NCI-H2171 (cell line): ENCODE results near the gene F10.
"Not testable (repeated sequence)": the region's sequence is repeated elsewhere in the genome, so short reads cannot be mapped to it uniquely, and the experiment has no call there.

Source experiments
- DNase-seq: peaks from one replicate; lab custom pipeline; 2025; lab: John Stamatoyannopoulos, UW

F10 gene

DNA sequence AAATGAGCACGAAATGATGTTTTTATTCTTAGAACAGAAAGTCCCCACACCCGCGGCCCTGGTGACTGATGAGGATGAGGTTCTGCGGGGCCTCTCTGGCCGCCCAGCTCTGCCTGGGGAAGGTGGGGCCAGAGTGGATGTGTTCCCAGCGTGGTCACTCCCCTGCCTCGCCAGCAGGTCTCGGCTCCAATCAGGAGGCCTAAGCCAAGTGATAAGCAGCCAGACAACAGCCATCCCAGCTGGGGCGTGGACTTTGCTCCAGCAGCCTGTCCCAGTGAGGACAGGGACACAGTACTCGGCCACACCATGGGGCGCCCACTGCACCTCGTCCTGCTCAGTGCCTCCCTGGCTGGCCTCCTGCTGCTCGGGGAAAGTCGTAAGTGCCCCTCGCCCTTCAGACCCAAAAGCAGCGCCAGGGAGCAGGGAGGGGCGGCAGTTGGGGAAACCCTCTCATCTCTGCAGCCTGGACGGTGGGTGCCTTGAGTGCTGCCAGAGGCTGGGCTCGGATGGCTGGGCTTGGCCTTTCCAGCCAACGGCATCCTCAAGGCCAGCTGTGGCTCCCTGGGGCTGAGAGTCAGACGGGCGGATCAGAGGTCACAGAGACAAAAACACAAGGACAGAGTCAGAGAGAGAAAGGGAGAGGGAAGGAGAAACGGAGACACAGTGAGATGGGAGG lies at the start of gene F10:
Gene F10 (plus strand): TSS at position 250 of the 676 bp plus-strand sequence. CDS start 57 bp downstream, at position 307.
- no peak for DNase-seq

DNA sequence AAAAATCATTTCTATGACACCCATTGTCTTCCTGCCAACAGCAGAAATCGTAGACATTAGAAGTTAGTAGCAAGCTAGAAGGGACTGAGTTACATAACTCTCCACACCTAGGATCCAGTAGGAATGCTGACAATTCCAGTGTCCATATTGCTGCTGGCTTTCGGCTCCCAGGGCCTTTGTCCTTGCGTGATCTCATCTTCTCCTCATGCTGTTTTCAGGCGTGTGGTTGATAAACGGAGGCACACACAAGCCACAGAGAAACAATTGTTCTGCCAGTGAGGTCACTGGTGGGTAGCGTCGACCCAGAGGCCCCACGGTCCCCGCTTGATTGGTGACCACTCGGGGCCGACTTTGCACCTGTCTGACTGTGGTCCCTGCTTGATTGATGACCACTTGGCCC lies 48.7 kb upstream of the F10 start:
- no peak for DNase-seq

DNA sequence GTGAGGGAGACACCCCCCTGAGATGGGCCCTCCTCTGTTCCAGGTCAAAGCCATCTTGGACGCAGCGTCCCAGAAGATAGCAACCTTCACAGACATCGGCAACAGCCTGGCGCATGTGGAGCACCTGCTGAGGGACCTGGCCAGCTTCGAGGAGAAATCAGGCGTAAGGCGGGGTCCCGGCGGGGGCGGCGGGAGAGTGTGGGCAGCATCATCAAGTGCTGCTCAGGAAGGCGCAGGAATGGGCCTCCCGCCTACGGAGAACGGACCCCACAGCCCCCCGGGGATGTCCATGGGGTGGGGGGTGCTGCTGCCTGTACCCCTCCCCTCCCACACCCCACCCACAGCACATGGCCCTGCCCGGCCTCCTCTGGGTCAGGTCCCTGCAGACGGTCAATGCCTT lies 48.2 kb upstream of the F10 start:
- DNase-seq, result no peak

DNA sequence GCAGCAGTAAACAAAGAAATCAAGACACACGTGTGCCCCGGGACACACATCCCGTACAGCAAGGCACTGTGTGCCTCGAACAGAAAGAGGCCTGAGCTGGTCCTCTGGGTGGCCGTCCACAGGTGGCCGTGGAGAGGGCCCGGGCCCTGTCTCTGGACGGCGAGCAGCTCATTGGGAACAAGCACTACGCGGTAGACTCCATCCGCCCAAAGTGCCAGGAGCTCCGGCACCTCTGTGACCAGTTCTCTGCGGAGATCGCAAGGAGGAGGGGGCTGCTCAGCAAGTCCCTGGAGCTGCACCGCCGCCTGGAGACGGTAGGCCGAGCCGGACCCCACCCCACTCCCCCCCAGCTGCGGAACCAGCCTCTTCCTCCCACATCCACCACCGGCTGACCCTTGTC lies 47.7 kb upstream of the F10 start:
- no peak for DNase-seq

DNA sequence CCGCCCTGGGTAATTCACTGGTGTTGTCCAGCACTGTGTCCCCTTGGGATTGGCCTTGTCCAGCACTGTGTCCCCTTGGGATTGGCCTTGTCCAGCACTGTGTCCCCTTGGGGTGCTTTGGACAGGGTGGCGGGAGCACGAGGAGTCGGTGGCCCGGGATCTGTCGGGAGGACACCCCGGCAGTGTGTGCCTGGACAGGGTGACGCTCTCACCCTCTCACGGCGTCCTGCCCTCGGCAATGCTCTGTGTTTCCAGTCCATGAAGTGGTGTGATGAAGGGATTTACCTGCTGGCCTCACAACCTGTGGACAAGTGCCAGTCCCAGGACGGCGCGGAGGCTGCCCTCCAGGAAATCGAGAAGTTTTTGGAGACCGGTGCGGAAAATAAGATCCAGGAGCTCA lies 46.9 kb upstream of the F10 start:
- no peak for DNase-seq

DNA sequence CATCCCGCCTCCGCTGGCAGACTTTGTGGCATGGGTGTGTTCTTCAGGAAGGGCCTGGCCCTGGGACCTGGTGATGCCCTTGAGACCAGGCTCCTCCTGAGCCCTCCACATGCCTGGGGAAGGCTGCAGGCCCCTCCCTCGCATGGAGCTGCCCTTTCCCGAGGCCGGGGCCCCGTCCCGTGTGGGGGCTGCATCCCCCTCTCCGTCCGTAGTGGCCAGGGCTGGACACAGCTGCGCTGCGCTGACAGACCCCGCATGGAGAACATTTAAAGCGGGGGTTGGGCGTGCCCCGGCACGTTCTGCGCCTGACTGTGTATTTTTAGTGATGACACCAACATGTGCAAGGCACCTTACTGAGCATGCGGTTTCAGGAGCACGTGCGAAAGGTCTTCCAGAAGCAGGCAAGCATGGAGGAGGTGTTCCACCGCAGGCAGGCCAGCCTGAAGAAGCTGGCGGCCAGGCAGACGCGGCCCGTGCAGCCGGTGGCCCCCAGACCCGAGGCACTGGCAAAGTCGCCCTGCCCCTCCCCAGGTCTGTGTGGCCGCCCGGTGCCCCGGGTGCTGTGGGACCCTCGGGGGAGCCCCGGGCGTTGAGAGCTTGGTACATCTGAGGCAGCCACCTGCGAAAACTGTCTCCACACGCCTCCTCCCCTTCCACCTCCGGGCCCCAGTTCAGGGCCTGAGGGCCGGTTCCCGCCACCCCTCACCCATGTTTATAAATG lies 45.8 kb upstream of the F10 start:
- DNase-seq, result no peak

DNA sequence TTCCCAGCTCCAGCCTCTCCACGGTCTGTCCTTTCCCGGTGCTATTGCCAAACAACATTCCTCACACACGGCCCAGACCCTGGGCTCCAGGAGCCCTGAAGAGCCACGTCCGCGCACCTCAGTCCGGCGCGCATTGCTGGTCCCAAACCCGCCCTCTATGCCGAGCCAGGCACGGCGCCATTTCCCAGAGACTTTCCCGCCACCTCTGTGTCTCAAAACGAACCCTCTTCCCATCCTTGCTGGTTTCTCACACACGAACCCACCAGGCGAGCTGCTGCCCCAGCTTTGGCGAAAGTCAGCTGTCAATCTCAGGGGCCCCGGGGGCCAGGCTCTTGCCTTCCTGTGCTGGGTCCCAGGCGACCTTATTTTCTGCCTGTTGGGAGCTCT lies 45.0 kb upstream of the F10 start:
- DNase-seq, result no peak

DNA sequence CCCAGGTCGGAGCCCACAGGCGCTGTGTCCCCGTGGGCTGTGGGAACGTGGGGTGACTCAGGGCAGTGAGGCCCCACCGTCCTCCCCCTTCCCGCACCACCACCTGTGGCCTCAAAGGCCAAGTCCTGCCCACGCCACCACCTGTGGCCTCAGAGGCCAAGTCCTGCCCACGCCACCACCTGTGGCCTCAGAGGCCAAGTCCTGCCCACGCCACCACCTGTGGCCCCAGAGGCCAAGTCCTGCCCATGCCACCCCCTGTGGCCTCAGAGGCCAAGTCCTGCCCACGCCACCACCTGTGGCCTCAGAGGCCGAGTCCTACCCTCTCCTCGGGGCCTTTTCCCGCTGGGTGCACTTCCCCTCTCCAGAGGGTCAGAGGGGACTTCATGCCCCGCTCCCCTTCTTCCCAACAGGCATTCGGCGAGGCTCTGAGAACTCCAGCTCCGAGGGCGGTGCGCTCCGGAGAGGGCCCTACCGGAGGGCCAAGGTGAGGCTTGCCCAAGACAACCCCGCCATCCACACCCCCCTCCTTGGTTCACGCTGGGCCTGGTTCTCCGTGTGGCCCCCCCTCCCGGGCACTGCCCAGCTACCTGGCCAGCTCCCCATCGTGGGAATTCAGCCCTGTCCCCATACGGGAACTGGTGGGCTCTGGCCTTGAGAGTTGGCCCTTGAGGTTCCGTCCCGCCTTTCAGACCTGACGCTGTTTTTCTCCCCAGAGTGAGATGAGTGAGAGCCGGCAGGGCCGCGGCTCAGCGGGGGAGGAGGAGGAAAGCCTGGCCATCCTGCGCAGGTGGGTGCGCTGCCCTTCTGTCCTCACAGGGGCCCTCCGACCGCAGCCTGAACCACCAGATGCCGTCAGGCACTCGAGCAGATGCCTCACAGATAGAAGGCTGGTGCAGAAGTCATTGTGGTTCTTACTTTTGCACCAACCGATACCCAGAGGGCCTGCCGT lies 44.4 kb upstream of the F10 start:
- no peak for DNase-seq

DNA sequence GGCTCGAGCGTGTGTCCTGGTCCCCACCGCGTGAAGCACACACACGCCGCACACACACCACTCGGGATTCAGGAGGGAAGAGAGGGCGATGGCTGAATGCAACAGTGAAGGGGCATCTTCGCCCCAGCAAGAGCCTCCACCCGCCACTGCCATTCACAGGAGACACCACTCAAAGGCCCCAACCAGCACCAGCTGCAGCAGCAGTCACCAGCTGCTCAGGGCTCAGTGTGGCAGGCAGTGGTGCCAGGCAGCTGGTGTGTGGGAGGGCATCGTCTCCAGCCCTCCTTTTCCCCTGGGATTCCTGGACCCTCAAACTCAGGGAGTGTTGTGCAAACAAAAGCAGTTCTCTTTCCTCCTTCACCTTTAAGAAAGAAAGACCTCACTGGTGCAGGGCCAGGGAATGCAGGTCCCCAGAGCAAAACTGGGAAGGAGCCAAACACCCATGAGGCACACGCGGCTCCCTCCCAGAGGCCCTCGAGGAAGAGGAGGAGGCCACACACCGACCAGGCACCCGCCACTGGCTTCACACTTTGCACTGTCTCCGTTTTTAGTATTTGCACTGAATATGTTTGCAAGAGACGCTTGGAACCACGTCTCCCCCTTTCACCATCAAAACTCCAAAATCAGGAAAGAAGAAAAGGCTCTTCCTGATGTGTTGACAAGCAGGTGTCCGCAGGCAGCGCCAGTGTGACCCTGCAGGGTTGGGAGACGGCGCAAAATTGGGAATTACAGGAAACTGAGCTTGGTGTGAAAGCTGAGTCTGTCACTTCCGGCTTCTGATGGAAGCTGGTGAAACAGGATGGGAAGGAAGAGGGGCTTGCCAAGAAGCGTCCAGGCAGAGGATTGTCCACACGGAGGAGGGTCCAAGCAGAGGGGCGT lies 43.5 kb upstream of the F10 start:
- peak; percentile 32 for DNase-seq

DNA sequence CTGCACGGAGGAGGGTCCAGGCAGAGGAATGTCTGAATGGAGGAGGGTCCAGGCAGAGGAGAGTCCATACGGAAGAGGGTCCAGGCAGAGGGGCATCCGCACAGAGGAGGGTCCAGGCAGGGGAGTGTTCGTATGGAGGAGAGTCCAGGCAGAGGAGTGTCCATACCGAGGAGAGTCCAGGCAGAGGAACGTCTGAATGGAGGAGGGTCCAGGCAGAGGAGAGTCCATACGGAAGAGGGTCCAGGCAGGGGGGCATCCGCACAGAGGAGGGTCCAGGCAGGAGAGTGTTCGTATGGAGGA lies 42.9 kb upstream of the F10 start:
- not testable (repeated sequence) for DNase-seq

DNA sequence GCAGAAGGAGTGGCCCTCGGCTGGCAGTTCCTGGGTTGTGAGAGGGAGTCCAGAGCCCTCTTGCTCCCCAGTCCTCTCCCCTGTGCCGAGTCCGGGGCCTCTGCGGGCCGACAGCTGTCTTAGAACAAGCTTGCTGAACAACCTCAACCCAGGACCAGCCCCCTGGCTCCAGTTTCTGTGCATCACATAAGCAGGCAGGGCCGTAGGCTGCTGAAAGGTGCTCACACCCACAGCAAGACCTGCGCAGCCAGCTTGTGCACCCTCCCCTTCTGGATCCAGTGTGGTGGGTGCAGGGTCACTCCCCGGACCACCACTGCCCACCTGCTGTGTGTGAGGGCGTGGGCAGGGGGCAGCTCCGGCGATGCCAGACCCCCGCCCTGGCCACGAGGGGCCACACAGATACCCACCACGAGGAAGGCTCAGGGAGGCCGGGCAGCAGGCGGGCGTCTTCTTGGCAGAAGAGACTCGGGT lies 42.2 kb upstream of the F10 start:
- DNase-seq, result no peak

DNA sequence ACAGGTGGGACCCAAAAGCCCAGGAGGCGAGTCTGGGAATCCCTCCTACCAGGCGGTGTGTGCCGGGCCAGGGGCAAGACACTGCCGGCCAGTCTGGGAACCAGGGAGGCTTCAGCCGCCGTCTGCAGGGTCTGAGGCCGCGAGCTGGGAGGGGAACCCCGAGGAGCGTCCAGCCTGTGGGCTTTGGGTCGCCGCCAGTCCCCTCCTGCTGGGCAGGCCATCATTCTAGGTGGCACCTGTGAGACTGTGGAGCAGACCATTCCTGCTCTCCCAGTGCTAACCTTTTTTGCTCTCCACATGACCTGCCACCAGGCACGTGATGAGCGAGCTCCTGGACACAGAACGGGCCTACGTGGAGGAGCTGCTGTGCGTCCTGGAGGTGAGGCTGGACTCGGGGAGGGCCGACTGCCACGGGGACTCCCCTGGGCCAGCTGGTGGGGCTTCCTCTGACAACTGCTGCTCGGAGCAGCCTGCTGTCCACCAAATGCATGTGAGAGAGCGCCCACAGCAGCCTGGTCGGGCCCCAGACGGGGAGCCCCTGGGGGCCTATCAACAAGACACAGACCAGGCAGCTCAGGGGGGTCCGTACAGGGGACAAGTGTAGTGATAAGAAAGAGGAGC lies 41.6 kb upstream of the F10 start:
- no peak for DNase-seq

DNA sequence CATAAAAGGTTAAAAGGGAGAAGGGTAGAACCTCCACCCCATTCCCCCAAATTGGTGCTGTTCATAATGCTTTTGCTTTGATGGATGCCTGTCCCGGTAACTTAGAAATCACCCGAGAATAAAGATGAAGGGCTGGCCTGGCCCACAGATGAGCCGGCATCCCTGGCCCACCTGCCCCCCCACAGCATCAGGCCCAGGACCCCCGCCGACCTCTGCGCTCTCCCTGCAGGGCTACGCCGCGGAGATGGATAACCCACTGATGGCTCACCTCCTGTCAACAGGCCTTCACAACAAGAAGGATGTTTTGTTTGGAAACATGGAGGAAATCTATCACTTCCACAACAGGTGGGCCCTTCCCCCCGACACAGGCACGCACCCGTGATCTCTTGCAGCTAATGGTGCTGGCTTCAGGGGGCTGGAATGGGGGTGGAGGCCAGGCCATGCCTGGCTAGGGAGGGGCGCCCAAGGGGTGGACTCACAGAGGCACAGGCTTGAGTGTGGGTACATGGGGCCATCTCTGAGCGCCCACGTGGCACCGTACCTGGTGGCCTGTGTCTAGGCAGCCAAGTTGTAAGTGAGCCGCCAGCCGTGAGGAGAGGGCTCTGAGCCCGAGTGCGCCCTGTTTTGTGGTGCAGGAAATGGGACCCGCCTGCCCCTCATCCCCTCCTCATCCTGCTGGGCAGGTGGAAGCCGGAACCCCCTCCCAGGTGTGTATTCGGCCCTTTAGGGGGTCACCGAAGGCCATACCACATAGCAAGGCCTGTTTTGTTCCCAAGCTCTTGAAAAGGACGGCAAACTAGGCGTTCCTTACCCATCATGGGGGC lies 40.2 kb upstream of the F10 start:
- DNase-seq, result no peak

DNA sequence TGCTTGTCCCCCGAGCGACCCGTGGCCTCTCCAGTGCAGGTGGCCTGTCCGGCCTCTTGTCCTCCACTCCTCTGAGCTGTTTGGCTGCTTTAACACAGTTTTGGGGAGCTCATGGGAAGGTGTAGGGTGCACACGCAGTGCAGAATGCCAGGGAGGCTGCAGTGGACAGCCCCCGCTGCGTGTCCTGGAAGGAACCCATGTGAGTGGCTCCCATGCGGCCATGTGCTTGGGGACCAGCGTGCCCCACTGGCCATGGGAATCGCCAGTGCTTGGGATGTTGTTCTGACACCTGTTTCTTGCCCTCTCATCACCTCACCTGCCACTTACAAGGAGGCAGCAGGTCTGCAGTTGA lies 39.6 kb upstream of the F10 start:
- no peak for DNase-seq

DNA sequence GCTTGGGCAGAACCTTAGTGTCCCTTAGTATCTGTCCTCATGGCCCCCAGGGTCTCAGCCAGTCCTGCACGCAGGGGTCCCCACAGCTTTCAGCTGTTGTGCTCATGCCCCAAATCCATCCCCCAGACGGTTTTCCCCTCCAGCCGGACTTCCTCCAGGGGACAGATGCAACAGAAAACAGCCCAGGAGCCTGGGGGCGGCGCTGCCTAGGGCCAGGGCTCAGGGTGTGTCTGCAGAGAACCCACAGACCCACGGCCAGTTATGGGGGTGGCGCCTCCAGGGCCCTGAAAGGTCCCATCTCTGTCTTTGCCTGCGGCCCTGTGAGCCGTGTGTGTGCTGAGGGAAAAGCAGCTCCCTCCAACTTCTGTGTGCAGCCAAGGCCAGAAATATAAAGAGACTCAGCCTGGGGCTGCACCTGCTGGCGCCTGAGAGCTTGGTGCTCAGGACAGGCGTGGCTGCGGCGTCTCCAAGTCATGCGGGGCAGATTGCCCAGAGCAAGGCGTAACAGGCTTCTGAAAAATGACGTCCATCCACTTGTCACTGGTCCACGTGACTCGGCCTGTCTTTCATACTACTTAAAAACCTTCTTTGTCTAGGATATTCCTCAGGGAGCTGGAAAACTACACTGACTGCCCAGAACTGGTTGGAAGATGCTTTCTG lies 39.1 kb upstream of the F10 start:
- no peak for DNase-seq

DNA sequence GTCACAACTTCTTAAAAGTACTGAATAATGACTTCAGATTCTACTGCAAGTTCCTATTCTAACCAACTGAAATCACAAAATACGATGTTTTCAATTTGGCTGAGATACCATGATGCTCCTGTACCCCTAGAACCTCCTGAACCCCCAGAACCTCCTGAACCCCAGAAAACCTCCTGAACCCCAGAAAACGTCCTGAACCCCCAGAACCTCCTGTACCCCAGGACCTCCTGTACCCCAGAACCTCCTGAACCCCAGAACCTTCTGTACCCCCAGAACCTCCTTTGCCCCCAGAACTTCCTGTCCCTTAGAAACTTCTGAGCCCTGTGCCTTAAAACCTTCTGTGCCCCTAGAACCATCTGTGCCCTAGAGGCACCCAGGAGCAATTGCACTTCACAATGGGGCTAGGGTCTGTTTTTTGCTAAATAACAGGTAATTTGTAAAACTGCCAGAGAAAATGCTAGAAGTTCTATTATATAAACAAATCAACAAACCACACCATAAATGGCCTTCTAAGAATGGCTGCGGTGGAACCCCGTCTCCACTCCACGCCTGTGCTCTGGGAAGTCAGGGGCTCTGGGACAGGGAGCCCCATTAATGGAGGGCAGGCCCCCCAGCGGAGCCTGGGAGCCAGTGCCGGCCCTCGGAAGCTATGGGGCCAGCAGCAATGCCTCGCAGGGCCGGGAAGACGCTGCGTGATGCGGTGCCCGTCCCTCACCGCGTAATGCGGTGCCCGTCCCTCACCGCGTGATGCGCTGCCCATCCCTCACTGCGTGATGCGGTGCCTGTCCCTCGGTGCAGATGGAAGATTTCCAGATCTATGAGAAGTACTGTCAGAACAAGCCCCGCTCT lies 38.3 kb upstream of the F10 start:
- DNase-seq, result no peak

DNA sequence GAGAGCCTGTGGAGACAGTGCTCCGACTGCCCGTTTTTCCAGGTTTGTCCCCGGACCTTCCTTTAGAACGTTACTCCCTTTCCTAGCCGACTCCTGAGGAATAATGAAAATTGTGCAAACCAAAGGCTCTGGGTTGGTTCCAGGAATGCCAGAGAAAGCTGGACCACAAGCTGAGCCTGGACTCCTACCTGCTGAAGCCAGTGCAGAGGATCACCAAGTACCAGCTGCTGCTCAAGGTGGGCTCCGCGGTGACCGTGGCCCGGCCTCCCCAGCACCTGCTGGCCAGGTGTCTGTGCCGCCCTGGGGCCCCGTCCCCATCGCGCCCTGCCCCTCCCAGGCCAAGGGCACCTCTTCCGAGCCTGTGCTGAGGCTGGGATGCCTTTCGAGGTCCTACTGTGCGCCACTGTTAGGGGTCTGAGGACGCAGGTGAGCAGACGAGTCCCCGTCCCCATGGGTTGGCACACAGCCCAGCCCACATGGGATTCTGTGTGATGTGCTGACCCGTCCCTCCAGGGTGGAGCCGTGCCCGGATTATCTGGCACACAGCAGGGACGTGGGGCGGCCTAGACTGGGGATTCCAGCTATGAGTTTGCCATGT lies 37.6 kb upstream of the F10 start:
- no peak for DNase-seq

DNA sequence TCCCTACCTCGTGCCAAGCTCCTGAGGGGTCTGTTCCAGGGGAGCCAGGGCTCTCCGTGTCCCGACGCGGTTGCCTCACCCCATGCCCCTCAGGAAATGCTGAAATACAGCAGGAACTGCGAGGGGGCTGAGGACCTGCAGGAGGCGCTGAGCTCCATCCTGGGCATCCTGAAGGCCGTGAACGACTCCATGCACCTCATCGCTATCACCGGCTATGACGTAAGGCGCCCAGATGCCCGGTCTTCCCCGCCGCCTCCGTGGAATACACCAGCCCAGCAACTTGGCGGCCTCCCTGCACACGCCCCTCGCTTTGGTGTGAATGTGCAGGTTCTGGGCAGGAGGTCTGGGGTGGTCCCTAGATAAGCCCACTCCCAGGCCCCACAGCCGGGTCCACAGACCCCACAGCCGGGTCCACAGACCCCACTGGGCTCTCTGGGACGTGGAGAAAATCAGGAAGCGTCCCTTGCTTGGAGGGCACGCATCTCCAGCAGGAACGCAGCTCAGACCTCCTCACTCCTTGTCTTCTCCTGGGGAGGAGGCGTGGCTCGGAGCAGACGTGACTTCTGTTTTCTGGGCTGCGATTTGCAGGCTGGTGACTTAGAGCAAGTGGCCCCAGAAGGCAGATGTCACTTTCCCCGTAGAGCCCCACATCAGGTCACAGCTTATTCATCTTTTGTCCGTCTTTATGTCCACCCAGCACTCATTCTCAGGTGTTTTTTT lies 36.4 kb upstream of the F10 start:
- DNase-seq, result no peak
